Hematopoietic multipotent progenitor cell treated with erythropoietin and hydrocortisone succinate and interleukin-3 and kit ligand, for 8 days (in vitro differentiated cells): ENCODE results near the gene SMARCA4.

Source experiments
- DNase-seq: peaks from one replicate; pipeline ENCODE4 v3.0.0-alpha.2; 2015

The SMARCA4 gene

DNA sequence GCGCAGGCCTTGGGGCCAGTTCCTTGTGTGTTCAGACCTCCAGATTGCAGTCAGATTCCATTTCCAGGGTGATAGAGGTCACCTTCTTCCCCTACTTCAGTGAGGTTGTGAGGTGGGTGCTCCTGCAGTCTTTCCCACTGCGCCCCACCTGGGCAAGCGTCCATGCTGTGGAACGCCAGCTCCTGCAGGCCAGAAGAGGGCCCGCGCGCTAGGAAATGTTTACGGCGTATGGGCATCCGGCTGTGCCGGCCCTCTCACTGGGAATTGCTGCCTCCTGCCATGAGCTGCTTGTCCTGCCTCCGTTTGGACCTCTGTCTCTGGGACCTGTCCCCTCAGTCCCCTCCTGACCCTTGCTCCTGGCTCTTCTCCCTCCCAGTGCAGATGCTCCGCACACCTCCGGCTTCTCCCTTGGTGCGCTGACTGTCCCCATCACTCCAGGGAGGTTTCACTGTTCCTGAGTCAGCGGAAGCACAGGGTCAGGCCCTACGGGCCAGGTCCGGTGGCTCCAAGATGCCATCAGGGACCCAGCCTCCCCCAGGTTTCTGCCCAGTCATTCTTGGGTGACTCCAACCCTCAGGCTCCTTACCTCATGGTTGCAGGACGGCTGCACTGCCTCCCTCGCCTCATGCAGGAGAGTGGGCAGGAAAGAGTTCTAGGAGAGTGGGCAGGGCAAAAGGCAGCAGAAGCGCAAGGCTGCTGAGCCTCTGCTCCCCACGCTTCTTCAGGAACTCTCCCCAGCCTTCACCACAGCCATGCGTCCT, 56.6 kb downstream of the SMARCA4 start:
- DNase-seq, result no peak

DNA sequence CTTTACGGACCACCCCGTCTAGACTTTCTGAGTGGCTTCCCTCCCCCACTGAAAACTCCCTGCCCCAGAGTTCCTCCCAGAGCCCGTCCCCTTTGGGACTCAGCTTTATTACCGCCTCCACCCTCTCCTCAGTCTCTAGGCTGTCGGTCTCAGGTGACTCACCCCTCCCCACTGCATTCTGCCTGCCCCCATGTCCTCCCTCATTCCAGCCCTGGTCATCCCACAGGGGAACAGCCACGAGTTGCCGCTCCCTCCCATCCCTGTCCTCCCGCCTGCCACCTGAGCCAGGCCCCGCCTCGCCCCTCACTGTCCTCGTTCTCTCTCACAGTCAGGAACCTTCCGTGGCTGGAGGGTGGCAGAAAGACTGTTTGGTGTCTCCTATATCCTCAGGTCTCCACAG, 57.3 kb downstream of the SMARCA4 start:
- no peak for DNase-seq

DNA sequence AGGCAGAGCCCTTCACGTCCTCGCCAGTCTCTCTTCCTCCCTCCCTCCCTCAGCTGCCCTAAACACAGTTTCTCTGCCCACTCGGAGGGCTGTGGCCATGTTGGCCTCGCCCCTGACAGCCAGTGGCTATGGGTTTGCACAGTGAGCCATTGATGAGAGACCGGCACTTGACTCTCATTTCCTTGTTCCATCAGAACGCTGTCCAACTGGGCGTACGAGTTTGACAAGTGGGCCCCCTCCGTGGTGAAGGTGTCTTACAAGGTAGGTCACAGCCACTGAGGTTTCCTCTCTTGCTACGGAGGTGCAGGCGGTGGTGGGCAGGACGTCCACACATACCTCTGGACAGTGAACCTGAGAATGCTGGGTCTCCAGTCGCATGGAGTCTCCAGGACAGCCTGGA, 57.9 kb downstream of the SMARCA4 start:
- no peak for DNase-seq

DNA sequence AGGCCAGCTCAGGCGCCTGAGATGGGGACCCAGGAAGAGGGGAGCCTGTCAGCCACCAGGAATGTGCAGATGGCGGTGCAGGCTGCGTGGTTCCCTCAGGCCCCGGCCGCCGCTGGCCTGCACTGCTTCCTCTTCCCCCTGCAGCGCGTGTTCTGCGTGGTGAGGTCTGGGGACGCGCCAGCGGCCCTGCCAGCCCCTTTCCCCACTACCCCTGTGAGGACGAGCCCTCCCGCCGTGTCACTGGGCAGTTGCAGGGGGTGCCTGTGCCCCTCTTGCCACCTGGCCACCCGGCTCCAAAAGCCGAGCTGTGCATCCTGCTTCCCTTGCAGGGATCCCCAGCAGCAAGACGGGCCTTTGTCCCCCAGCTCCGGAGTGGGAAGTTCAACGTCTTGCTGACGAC, 58.4 kb downstream of the SMARCA4 start:
- no peak for DNase-seq

DNA sequence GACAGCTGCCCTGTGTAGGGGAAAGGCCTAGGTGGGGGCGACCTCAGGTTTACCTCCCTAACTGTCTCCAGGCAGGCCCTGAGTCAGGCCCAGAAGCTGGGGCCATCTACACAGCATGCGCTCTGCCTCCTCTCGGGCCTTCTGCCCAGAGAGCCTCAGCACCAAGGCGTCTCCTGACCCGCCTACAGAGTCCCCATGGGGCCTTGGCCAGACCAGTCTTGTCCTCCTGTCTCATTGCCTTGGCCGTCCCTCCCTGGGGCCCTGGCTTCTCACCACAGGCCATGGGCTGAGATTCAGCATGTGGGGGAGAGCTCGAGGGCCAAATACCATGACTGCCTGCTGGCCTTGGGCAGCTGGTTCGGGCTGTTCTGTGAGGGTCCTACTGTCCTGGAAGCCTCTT, 59.0 kb downstream of the SMARCA4 start:
- DNase-seq, result no peak

DNA sequence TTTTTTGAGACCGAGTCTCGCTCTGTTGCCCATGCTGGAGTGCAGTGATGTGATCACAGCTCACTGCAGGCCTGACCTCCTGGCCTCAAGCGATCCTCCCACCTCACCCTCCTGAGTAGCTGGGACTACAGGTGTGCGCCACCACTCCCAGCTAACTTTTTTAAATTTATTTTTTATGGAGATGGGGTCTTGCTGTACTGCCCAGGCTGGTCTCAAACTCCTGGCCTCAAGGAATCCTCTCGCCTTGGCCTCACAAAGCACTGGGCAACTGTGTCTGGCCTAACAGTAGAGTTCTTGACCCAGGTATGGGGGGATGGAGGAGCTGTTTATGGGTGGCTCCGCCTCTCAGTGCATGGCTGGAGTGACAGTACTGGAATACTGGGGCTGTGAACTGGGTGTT, 59.6 kb downstream of the SMARCA4 start:
- DNase-seq, result no peak

DNA sequence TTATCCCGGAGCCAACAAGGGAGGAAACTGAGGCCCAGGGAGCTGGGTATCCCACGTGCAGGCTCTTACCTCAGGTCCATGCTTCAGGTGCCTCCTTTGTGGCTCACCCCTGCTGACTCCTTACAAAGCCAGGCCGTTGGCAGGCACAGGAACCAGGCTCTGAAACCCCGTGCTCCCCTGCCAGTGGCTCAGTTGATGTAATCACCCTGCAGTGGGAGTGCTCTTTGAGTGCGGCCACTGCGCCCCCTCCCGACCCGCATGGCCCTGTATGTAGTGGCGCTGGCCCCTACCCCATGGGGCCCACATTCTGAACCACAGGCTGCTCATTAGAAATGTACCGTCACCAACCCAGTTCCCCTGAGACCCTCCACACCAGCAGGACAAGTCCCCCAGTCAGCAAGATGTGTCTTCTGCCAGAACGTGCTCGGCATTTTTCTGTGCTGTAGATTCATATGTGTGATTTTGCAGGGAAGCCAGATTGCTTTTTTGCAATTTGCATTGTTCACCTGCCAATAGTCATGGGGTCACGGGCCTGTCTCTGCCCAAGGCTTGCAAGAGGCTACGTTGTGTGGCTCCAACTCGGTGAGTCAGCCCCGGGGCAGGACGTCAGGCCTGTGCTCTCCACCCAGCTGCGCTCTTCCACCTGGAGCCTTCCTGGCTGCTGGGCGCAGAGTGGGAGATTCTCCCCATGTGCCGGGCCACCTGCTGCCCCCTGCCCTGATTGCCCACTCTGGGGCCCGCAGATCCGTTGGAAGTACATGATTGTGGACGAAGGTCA, 60.3 kb downstream of the SMARCA4 start:
- DNase-seq, result no peak

DNA sequence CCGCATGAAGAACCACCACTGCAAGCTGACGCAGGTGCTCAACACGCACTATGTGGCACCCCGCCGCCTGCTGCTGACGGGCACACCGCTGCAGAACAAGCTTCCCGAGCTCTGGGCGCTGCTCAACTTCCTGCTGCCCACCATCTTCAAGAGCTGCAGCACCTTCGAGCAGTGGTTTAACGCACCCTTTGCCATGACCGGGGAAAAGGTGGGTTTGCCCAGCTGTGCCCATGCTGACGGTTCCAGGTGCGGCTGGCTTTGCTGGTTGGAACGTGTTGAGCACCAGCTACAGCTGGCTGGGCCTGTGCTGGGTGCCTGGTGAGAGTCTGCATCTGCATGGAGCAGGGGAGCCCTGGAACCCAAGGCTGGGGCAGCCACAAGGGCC, 60.9 kb downstream of the SMARCA4 start:
- no peak for DNase-seq

DNA sequence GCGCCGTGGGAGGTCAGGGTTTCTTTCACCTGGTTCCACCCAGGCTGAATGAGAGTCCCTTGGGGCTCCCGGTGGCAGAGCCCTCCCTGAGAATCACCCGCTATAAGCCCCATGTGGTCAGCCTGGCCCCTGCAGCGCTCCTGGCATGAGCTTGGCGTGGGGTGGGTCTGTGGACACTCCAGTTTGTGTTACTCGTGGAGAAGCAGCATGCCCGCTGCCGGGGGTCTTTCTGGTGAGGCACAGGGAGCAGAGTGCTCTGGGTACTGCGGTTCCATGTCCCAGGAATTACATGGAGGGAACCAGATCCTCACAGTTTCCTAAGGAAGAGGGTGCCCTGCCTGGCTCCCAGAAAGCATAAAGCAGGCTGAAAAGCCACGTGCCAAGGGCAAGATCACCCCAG, 62.2 kb downstream of the SMARCA4 start:
- DNase-seq, result no peak

DNA sequence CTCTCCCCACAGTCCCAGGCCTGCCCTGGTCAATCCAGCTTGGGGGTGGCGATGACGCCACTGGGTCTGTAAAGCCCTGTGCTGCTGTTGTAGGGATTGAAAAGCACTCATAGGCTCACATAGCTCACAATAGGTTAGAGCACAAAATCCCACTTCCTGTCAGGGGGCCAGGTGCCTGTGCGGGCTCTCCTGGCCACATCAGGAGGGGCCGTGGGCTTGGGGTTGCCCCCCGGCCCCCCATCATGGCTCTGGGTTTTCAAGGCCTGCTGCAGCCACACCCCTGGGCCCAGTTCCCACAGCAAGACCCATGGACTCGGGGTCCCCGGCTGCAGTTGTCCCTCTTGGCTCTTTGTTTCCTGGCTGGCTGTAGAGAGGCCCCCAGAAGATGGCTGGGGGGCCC, 62.9 kb downstream of the SMARCA4 start:
- DNase-seq, result no peak

DNA sequence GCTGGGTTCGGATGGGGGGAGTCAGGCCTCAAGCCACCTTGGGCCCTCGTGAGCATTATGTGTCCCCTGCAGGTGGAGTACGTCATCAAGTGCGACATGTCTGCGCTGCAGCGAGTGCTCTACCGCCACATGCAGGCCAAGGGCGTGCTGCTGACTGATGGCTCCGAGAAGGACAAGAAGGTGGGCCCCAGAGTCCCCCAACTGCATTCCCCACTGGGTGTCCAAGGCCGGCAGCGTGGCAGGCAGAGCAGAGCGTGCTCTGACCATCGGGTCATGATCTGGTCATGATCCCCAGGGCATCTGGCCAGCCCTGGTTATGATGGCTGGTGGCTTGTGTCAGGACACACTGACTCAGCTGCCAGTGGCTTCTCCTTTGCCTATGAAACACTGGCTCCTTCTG, 63.4 kb downstream of the SMARCA4 start:
- no peak for DNase-seq

DNA sequence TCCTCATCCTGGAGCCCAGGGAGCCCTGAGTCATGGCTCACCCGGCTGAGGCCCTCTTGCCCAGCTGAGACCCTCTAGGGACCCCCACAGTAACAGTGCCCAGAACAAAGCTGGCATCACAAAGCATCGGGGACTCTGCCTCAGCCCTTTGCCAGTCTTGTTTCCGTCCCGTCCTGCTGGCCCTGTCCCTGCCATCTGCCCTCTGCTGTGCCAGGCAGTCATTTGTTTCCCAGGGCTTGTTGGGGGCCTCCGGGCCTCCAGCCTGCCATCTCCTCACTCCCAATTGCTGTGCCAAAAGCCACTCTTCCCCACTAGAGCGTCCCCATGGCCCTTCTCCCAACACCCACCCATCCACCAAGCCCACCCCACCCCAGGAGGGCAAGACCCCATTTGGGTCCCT, 64.2 kb downstream of the SMARCA4 start:
- DNase-seq, result no peak

DNA sequence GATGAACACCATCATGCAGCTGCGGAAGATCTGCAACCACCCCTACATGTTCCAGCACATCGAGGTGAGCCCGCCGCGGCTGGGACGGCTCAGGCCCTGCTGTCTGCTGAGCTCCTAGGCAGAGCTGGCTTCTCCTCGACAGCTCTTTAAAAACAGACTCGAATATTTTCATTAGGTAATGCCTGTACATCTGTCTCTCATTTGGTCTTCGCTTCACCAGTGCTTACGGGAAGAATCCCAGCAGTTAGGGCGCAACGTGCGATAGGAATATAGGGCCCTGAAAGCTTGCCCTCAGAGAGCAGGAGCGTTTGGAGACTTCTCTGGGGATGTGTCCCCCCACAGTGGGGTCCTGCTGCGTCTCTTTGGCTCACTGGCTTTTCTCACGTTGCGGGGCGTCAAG, 64.6 kb downstream of the SMARCA4 start:
- DNase-seq, result no peak

DNA sequence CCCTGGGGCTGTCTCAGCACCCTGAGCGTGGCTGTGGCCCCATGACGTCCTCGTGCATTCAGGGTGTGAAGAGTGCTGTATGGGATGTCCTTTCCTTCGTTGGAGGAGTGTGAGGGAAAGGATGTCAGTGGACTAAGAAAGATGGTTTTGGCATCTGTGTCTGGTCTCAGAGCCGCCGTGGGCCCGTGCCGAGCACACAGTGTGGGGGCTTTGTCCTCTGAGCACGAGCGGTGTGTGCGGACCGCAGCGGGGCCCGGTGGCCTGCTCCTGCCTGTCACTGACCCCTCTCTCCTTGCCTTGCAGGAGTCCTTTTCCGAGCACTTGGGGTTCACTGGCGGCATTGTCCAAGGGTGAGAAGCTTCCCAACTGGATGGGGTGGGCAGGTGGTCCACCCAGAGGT, 65.2 kb downstream of the SMARCA4 start:
- no peak for DNase-seq

DNA sequence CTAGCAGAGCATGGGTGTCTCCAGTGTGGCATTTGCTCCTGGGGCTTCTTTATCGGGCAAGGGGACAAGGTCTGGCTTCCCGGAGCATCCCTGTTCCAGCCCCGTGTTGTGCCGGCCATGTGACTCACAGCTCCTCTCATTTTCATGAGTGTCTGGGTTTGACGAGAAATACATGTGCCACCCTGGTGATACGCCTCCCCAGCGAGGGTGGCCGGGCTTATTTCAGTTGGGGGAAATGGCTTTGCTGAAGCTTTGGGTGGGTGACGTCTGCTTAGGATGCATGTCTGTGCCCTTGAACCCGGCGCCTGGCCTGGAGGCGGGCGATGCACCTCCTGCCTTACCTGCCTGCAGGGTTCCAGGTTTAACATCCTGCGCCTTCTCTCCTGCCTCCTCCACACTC, 66.6 kb downstream of the SMARCA4 start:
- DNase-seq, result no peak

DNA sequence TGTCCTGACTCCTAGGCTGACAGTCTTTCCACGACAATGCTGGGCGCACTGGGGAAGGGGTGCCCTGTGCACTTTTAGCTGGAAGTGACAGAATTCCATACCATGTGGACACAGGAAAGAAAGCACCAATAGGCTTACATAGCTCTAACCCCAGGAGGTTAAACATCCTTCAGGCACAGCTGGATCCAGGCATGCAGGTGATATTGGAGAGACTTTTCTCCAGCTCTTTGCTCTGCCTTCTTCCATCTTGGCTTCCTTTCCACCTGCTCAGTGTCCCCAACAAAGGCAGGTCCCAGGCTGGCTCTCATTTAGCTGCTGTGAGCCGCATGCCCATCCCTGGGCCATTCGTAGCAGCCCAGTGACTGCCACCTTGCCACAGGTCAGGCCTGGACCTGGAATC, 67.3 kb downstream of the SMARCA4 start:
- no peak for DNase-seq

DNA sequence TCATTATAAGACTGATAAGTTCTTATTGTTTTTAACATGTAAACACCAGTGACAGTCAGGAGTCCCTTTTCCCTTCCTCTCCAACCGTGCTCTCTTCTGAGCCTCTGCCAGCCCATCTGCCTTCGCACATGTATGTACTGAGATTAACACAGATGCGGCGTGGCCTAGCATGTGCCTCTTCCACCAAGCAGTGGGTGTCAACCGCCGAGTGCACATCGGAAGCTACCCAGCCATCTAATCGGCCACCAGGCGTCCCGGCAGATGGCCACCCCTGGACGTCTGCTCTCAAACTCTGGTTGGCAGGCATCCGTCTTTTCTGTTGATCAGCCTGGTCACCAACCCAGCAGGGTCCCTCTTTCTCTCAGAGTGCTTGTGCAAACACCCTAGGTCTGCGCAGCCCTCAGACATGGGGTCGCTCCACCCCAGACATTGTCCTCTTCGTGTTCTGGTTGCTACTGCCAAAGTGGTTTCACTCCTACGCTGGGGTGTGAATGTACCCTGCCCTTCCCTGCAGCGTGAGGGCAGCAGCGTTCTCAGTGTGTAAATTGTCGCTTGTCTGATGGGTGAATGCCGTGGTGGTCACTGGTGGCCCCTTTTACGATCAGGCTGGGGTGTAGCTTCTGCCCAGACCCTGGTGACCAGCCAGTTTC, 70.7 kb downstream of the SMARCA4 start:
- no peak for DNase-seq

DNA sequence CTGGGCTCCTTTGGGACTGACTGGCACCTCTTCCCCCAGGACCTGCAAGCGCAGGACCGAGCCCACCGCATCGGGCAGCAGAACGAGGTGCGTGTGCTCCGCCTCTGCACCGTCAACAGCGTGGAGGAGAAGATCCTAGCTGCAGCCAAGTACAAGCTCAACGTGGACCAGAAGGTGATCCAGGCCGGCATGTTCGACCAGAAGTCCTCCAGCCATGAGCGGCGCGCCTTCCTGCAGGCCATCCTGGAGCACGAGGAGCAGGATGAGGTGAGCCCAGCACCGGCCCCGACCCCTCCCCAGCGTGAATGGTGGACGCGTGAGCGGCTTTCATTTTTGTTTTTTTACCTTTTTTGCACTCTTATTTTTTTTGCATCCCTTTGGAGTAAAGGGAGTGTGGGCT, 72.4 kb downstream of the SMARCA4 start:
- DNase-seq, result no peak

DNA sequence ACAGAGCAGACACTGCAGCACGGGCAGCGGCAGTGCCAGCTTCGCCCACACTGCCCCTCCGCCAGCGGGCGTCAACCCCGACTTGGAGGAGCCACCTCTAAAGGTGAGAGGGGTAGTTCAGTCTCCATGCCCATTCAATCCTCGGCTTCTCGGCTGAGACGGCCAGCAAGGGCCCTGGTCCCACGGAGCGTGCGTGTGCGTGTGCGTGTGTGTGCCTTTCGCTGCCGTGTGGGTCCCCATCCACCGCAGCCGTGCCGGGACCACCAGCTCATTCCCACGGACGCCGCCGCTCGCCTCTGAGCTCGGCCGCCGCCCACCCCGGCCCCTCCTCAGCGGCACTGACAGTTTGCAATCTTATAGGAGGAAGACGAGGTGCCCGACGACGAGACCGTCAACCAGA, 72.9 kb downstream of the SMARCA4 start:
- DNase-seq, result no peak

DNA sequence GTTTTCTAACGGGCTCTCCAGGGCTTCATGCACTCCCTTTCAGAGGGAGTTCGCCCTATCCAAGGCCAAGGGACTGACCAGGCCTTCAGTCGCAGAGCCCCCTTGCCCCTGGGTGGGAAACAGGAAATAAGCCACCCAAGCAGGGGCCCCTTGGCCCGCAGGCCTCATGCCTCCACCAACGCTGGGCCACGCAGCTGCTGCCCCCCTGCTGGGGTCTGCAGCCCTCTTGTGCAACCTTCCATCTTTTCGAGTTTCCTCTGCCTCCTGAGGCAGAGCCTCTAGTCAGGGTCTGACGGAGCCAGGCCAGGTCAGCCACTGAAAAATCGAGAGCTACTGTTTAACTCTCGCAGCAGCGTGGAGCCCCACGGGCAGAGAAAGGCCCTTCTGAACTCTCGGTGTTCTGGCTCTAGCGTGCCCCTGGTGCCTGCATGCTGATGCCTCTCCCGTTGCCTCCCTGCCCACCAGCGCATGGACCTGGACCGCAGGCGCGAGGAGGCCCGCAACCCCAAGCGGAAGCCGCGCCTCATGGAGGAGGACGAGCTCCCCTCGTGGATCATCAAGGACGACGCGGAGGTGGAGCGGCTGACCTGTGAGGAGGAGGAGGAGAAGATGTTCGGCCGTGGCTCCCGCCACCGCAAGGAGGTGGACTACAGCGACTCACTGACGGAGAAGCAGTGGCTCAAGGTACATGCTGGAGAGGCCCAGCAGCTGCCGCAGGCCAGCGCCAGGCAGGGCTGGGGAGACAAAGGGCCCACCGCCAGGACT, 73.8 kb downstream of the SMARCA4 start:
- DNase-seq, result no peak

DNA sequence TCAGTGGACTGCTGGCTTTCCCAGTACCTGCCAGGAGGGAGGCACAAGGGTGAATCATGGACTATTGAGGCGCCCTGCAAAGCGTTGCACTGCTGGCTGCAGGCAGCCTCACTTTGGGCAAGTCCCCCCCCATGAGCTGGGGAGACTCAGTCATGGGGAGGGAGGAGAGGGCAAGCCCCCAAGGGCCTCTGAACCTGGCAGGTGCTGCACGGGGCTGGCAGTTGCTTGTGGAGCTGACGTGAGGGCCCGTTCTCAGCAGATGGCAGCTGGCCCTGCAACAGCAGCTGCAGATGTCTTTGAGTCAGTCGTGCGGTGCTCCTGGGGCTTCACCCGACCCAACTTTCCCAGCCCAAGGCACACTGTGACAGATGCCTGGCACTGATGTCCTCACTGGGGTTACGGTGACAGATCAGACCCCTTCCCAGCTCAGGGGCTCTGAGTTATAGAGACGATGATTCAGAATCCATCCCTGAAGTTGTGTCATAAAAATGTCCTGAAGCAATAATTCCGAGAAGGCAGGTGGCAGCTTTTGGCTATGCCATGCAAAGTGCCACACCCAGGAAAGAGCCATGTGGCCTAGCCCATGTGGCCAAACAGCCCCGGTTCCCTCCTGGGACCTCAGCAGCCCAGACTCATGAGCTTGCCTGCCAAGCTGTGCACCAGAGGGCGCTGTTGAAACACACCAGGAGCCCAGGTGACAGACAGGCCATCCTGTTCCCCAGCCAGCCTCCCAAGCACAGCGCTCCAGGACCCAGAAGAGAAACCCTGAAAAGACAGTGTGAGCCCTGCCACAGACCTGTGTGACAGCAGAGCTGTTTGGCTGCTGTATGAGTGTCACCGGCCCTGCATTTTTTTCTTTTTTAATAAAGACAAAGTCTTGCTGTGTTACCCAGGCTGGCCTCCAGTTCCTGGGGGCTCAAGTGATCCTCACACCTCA, 74.9 kb downstream of the SMARCA4 start:
- DNase-seq, result peak; percentile 95

DNA sequence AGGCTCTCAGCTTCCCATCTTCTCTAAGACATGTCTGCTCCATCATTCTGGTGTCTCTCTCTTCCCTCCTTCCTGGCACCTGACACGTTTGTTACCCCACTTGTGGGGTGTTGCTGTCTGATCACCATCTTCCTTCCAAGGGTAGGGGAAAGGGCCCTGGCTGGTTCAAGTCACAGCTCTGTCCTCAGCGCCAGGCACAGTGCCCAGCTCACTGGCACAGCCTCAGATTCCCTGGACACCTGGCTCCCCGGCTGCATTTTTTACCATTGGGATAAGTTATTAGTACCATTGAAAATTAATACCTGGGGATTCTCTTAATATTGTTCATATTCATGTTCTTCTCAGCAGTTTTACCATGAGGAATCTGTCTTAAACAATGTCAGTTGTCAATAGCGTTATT, 77.7 kb downstream of the SMARCA4 start:
- DNase-seq, result no peak
